LHCN-M2 (cell line): ENCODE data around the gene MTA3. TPM values are rescaled to one million over a fixed set of nuclear protein-coding genes. Genes with fewer than 3 reads are reported as not detected.

Experiments used
- DNase-seq: peaks from one replicate; pipeline ENCODE4 v3.0.0-alpha.2; 2012; ENCODE audit warnings: low read depth
- total RNA-seq: library from RNA; depleted of rRNA; stranded (reverse); fragments of >200 nt; gene quantifications from 2 replicates; pipeline ENCODE4 v1.2.3, GENCODE V29; 2014; rRNA removed

The MTA3 gene
- total RNA-seq, 1 experiment from 2014 or later, result 18.8 TPM

- DNase-seq, result peak; percentile 20
Observed at GRCh38 chr2:42801381-42801780, 232.9 kb downstream of the MTA3 start.

GRCh38 chr2:42802150-42802549 is 233.7 kb downstream of the MTA3 start:
- no peak for DNase-seq

- peak; percentile 35 for DNase-seq
Observed at GRCh38 chr2:42804338-42804737, 235.9 kb downstream of the MTA3 start.

- DNase-seq, result no peak
Observed at GRCh38 chr2:42804891-42805290, 236.5 kb downstream of the MTA3 start.

Other genes with a start within 250 kb of the MTA3 start
- 138 and 166 TPM in 2 replicates for gene COX7A2L, start 207.4 kb upstream of the MTA3 start, total RNA-seq
- gene KCNG3, start 74.7 kb upstream of the MTA3 start, total RNA-seq, result not detected in 2 replicates
- 0.13 and 0.52 TPM in 2 replicates for gene OXER1, start 195.5 kb downstream of the MTA3 start, total RNA-seq
- not detected in 2 replicates for gene HAAO, start 224.0 kb downstream of the MTA3 start, total RNA-seq